Renal cortex interstitium (tissue), 11 donors: ENCODE data around the gene CDK5. TPM values are rescaled to one million over a fixed set of nuclear protein-coding genes. Genes with fewer than 3 reads are reported as not detected.

Experiments
- DNase-seq, 11 donors: peaks; one replicate each; pipeline ENCODE4 v3.0.0-alpha.2; 2013; ENCODE audit warnings: low read depth in 9 of 11, low spot score in 4 of 11; ENCODE audit errors: extremely low read depth in 1 of 11
- polyA plus RNA-seq, 3 donors: library from polyadenylated mRNA; unstranded; fragments of 120-200 nt; gene quantifications; one replicate each; pipeline ENCODE4 v1.2.1, GENCODE V29; 2013; ENCODE audit not compliant: insufficient read length in 3 of 3

Gene CDK5
- polyA plus RNA-seq, 3 donors, result 14.7 to 18.9 (median 17.3) TPM

- DNase-seq, result no peak
These were observed 21.7 kb upstream of the CDK5 start for GRCh38 chr7:151079199-151079910.

- DNase-seq, result no peak
These were observed 20.7 kb upstream of the CDK5 start for GRCh38 chr7:151078233-151079040.

- no peak for DNase-seq
These were observed 20.1 kb upstream of the CDK5 start for GRCh38 chr7:151077705-151078232.

GRCh38 chr7:151076863-151077704, 19.4 kb upstream of the CDK5 start:
- DNase-seq, result no peak

- DNase-seq, result no peak
These were observed 18.3 kb upstream of the CDK5 start for GRCh38 chr7:151075978-151076426.

GRCh38 chr7:151075662-151075971, 17.9 kb upstream of the CDK5 start:
- no peak for DNase-seq

- no peak for DNase-seq
These were observed 17.3 kb upstream of the CDK5 start for GRCh38 chr7:151074817-151075661.

GRCh38 chr7:151073990-151074389, 16.3 kb upstream of the CDK5 start:
- DNase-seq, result no peak

GRCh38 chr7:151071032-151071866, 13.6 kb upstream of the CDK5 start:
- no peak for DNase-seq

- DNase-seq, result no peak
These were observed 12.9 kb upstream of the CDK5 start for GRCh38 chr7:151070574-151070960.

GRCh38 chr7:151069841-151070573, 12.3 kb upstream of the CDK5 start:
- no peak for DNase-seq

GRCh38 chr7:151068069-151068773, 10.5 kb upstream of the CDK5 start:
- no peak for DNase-seq

GRCh38 chr7:151066273-151066974, 8.7 kb upstream of the CDK5 start:
- no peak for DNase-seq

- DNase-seq, result no peak
These were observed 7.8 kb upstream of the CDK5 start for GRCh38 chr7:151065516-151065915.

- no peak for DNase-seq
These were observed 7.3 kb upstream of the CDK5 start for GRCh38 chr7:151064993-151065392.

- no peak for DNase-seq
These were observed 6.8 kb upstream of the CDK5 start for GRCh38 chr7:151064454-151064853.
